NCI-H82 treated with DMSO at 0.1 percent for 48 hours (cell line): ENCODE results near the gene PTF1A.

ENCODE experiments used
- DNase-seq: peaks from one replicate; lab custom pipeline; 2025; ENCODE audit not compliant: unreplicated experiment; lab: John Stamatoyannopoulos, UW

Gene PTF1A, protein sequence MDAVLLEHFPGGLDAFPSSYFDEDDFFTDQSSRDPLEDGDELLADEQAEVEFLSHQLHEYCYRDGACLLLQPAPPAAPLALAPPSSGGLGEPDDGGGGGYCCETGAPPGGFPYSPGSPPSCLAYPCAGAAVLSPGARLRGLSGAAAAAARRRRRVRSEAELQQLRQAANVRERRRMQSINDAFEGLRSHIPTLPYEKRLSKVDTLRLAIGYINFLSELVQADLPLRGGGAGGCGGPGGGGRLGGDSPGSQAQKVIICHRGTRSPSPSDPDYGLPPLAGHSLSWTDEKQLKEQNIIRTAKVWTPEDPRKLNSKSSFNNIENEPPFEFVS

DNA sequence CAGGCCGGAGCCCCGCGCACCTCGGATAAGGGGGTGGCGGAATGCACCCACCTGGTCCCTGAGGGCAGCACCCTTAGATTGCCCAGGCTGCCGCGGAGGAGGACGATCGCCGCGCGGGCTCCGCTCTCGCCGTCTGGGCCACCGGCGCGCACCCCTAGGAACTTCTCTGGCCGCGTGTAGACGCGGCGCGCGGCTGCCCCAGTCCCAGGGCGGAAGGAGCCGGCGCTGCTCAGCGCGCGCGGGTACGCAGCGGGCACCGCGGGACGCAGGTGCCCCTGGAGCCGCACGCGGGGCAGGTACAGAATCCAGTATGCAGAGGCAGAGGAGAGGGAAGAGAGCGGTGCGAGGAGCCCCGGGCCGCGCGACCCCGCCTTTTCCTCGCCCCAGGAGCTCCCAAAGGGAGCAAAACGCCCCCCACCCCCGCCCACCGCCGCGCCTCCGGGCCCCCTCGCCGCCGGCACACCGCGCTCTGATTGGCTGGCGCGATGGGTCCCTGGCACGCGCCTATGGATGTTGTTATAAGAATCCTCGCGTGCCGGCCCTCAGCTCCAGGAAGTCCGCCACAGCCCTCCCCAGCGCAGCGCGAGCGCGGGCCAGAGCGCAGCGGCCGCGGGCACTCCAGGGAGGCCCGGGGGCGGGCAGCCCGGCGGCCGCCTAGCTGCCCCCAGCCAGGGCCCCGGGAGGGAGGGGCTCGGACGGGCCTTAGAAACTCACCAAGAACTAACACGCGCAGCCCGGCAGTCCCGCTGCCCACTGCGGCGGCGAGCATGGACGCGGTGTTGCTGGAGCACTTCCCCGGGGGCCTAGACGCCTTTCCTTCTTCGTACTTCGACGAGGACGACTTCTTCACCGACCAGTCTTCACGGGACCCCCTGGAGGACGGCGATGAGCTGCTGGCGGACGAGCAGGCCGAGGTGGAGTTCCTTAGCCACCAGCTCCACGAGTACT is at the start of gene PTF1A:
TSS of gene PTF1A (plus strand) at position 549 of the 948 bp plus-strand sequence. CDS start at position 768, 219 bp downstream.
- DNase-seq = no peak

GRCh38 chr10:23146258-23146657 is 45.9 kb upstream of the PTF1A start:
- no peak for DNase-seq

- DNase-seq = no peak
Observed at GRCh38 chr10:23147035-23147434, 45.1 kb upstream of the PTF1A start.

DNA sequence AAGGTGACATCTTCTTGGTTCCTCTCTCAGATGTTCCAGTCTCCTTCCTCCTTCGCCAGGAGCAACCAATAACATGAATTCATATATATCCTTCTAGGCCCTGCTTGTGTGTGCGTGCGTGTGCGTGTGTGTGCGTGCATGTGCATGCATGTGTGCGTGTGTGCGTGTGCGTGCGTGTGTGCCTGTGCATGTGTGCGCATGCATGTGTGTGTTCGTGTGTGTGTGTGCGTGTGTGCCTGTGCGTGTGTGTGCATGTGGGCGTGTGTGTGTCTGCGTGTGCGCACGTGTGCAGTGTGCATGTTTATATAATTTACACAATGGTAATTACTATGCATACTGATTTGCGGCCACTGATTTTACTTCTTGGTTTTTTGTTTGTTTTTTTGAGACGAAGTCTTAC is 43.9 kb upstream of the PTF1A start:
- DNase-seq = no peak

- DNase-seq = peak; percentile 24
Observed at GRCh38 chr10:23150091-23150490, 42.0 kb upstream of the PTF1A start.

- no peak for DNase-seq
Observed at GRCh38 chr10:23150610-23151009, 41.5 kb upstream of the PTF1A start.

DNA sequence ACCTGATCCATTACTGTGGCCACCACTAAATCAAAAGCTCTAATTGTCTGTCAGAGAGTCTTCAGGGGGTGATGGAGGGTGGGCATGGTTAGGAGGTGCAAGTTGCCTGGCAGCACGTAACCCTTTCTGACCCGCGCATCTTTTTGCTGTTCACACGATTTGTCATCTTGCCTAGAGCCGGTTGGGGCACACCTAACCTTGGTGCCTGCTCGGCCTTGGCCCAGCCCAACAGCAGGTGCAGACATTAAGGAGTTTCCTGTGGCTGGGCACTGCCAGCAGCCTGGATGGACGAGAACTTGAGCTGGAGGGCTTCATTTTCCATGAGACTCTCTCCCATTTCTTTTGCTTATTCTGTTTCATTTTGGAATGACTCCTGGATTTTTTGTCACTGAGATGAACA is 41.0 kb upstream of the PTF1A start:
- no peak for DNase-seq

DNA sequence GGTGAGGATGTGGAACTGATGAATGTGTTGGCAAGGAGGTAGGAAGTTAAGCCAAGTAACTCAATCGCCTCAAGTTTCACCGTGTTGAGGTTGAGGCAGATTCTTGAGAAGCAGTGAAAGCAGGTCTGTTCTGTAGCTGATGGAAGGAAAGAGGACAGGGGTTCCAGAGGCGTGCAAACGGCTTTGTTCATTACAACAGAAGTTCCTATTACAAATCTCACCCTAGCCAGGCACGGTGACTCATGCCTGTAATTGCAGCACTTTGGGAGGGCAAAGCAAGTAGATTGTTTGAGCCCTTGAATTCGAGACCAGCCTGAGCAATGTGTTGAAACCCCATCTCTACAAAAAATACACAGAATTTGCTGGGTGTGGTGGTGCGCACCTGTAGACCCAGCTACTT is 36.9 kb upstream of the PTF1A start:
- DNase-seq = no peak

- DNase-seq = no peak
Observed at GRCh38 chr10:23156447-23157150, 35.5 kb upstream of the PTF1A start.

DNA sequence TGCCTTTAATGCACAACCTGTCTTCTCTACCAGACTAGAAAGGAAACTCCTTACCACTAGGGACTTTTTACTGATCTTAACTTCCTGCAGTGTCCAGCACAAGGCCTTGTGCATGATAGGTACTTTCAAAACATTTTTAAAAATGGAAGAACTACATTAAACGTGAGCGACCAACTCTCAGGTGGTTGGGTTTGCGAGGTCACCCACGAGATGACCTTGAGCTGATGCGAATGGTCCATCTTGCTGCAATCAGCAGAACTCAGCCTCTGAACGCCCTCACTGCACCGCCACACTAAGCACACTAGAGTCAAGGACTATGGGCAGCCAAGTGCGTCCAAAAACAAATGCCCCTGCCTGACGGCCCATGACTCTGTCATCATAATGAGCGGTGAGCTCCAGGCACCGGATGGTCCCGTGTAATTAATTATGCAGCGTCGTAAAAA is 34.9 kb upstream of the PTF1A start:
- no peak for DNase-seq

- peak; percentile 38 for DNase-seq
Observed at GRCh38 chr10:23157691-23158369, 34.3 kb upstream of the PTF1A start.

- peak; percentile 20 for DNase-seq
Observed at GRCh38 chr10:23158370-23158769, 33.7 kb upstream of the PTF1A start.

DNA sequence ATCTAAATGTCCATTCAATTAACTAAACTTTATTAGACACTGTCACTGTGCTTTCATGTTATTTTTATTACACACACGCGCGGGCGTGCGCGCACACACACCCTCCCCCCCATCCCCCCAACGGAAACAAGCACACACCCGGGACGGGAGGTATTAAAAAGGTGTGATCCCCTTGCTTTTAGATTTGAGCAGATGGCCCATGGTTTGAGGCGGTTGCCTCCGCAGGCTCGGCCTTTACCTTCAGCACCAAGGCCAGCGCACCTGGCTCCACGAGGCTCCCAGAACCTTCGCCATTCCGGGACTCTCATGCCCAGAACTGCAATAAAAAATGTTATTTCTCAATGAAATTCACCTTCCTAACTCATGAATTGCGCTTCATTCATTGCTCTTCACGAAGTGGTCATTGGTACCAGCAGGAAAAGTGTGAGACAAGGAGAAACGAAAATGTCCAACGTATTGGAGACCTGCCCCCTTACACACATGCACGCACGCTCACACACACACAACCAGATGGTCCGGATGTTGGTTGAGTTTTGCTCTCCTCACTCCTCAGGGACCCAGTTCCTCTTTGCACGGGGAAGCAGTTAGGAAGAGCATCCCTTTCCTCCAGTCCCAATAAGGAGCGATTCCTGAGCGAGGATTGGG is 20.8 kb upstream of the PTF1A start:
- no peak for DNase-seq

GRCh38 chr10:23172429-23173213 is 19.5 kb upstream of the PTF1A start:
- DNase-seq = no peak

GRCh38 chr10:23173214-23174073 is 18.7 kb upstream of the PTF1A start:
- no peak for DNase-seq

GRCh38 chr10:23174074-23174976 is 17.8 kb upstream of the PTF1A start:
- DNase-seq = no peak

DNA sequence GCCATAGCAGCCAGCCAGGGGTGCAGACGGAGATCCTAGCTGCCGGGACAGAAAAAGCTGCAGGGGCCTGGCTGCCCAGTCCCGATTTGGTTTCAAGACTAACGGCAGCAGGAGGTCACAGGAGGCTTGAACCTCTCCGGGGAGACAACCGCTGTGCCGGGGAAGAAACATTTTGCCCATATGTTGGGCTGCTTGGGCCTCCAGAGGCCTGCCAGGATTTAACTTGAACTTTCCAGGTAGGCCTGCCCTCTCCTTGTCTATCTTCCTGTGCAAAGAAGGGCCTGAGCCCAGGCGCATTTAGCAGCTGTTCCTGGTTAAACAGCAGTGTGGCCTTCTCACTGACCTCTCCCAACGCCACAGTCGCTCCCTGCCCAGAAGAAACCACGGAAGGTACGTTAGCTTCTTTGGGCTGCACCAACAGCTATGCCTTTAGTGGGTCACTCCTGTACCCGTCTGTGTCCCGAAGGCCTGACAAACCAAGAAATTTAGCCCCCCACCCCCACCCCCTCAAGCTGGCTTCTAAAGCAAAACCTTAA is 17.1 kb upstream of the PTF1A start:
- no peak for DNase-seq
